ENCODE data around the gene NDUFS5.

DNA sequence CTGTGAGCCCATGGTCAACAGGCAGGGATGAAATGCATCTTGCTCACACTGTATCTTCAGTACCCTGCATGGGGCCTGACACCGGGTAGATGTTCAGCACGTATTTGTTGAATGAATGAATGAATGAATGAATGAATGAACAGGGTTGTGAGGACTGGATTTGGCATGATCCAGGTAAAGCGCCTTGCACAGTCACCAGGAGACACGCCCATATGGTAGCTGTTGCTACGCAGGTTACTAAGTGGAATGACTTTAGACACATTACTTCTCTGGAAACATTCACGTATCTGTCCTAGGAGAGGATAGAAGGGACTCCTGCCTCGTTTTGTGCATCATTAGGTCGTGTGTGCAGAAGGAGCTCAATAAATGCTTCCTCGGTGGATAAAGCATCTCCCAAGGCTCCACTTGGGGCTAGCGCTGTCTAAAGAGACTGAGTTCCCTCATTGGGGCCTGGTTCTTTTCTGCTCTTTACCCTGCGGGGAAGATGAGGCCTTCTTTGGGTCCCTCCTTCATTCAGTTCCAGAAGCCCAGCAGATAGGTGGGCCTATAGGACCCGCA, 54.2 kb downstream of the NDUFS5 start:
- TF ChIP-seq, protein P1, sequence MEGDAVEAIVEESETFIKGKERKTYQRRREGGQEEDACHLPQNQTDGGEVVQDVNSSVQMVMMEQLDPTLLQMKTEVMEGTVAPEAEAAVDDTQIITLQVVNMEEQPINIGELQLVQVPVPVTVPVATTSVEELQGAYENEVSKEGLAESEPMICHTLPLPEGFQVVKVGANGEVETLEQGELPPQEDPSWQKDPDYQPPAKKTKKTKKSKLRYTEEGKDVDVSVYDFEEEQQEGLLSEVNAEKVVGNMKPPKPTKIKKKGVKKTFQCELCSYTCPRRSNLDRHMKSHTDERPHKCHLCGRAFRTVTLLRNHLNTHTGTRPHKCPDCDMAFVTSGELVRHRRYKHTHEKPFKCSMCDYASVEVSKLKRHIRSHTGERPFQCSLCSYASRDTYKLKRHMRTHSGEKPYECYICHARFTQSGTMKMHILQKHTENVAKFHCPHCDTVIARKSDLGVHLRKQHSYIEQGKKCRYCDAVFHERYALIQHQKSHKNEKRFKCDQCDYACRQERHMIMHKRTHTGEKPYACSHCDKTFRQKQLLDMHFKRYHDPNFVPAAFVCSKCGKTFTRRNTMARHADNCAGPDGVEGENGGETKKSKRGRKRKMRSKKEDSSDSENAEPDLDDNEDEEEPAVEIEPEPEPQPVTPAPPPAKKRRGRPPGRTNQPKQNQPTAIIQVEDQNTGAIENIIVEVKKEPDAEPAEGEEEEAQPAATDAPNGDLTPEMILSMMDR (IDR thresholded peaks at IDR 0.05) = no peak
- no peak for TF ChIP-seq POLR2A (IDR thresholded peaks at IDR 0.05)

All from body of pancreas (tissue), 4 donors.